ENCODE measurements around the gene P2RY8.

The P2RY8 gene

GRCh38 chrX:1451661-1452515 is 85.1 kb downstream of the P2RY8 start:
- no peaks in the 10 kb centered on the region for H3K9me3 ChIP-seq (ENCODE audit: control insufficient read depth, low read length)
- peak overlapping the region; percentile 86 for H3K4me3 ChIP-seq (ENCODE audit: low read depth, low read length)
- peak overlapping the region; percentile 89 for H3K4me2 ChIP-seq (ENCODE audit: low read length)
- no peak overlapping the region for H3K9ac ChIP-seq
- peak overlapping the region; percentile 67 for H3K27ac ChIP-seq
- no peak for TF ChIP-seq CTCF (IDR thresholded peaks at IDR 0.05)
- peak overlapping the region; percentile 76 for H2AFZ ChIP-seq
- H3K36me3 ChIP-seq (ENCODE audit: control insufficient read depth, insufficient read depth, low read length), result no peaks in the 10 kb centered on the region
- no peaks in the 10 kb centered on the region for H3K4me1 ChIP-seq
- H3K27me3 ChIP-seq (ENCODE audit: control insufficient read depth, insufficient read depth, low read length), result no peaks in the 10 kb centered on the region
- H3K79me2 ChIP-seq, result peaks cover 18% of the 10 kb centered on the region

- no peak overlapping the region for H2AFZ ChIP-seq
- TF ChIP-seq CTCF (IDR thresholded peaks at IDR 0.05), result no peak
- H3K4me2 ChIP-seq (ENCODE audit: low read length), result no peak overlapping the region
- H3K36me3 ChIP-seq (ENCODE audit: control insufficient read depth, insufficient read depth, low read length), result no peaks in the 10 kb centered on the region
- H3K27ac ChIP-seq, result no peak overlapping the region
- no peaks in the 10 kb centered on the region for H3K9me3 ChIP-seq (ENCODE audit: control insufficient read depth, low read length)
- H3K27me3 ChIP-seq (ENCODE audit: control insufficient read depth, insufficient read depth, low read length), result no peaks in the 10 kb centered on the region
- peaks cover 18% of the 10 kb centered on the region for H3K79me2 ChIP-seq
- H3K4me1 ChIP-seq, result no peaks in the 10 kb centered on the region
- H3K4me3 ChIP-seq (ENCODE audit: low read depth, low read length), result peak overlapping the region; percentile 5
- no peak overlapping the region for H3K9ac ChIP-seq
Measured at GRCh38 chrX:1451251-1451660, 85.7 kb downstream of the P2RY8 start.

- H3K79me2 ChIP-seq, result peaks cover 18% of the 10 kb centered on the region
- H3K27ac ChIP-seq, result no peak overlapping the region
- H2AFZ ChIP-seq, result no peak overlapping the region
- no peak overlapping the region for H3K9ac ChIP-seq
- H3K4me3 ChIP-seq (ENCODE audit: low read depth, low read length), result no peak overlapping the region
- no peak for TF ChIP-seq CTCF (IDR thresholded peaks at IDR 0.05)
- H3K4me2 ChIP-seq (ENCODE audit: low read length), result no peak overlapping the region
- no peaks in the 10 kb centered on the region for H3K36me3 ChIP-seq (ENCODE audit: control insufficient read depth, insufficient read depth, low read length)
- H3K27me3 ChIP-seq (ENCODE audit: control insufficient read depth, insufficient read depth, low read length), result no peaks in the 10 kb centered on the region
- no peaks in the 10 kb centered on the region for H3K9me3 ChIP-seq (ENCODE audit: control insufficient read depth, low read length)
- no peaks in the 10 kb centered on the region for H3K4me1 ChIP-seq
Measured at GRCh38 chrX:1450361-1451161, 86.4 kb downstream of the P2RY8 start.

- H3K79me2 ChIP-seq, result peaks cover 18% of the 10 kb centered on the region
- no peak overlapping the region for H3K27ac ChIP-seq
- H3K4me2 ChIP-seq (ENCODE audit: low read length), result no peak overlapping the region
- no peak overlapping the region for H2AFZ ChIP-seq
- H3K9ac ChIP-seq, result no peak overlapping the region
- H3K4me3 ChIP-seq (ENCODE audit: low read depth, low read length), result no peak overlapping the region
- H3K27me3 ChIP-seq (ENCODE audit: control insufficient read depth, insufficient read depth, low read length), result no peaks in the 10 kb centered on the region
- no peak for TF ChIP-seq CTCF (IDR thresholded peaks at IDR 0.05)
- no peaks in the 10 kb centered on the region for H3K36me3 ChIP-seq (ENCODE audit: control insufficient read depth, insufficient read depth, low read length)
- no peaks in the 10 kb centered on the region for H3K4me1 ChIP-seq
- H3K9me3 ChIP-seq (ENCODE audit: control insufficient read depth, low read length), result no peaks in the 10 kb centered on the region
Measured at GRCh38 chrX:1449823-1450149, 87.2 kb downstream of the P2RY8 start.

Data from parathyroid adenoma (tissue), 2 donors.